Activated CD4-positive, alpha-beta T cell treated with anti-CD3 and anti-CD28 coated beads for 24 hours (primary cell): ENCODE data around the gene CNTNAP5.

Source experiments
- DNase-seq, 2 donors: peaks; one replicate each; pipeline ENCODE4 v3.0.0-alpha.2; 2020; ENCODE audit warnings: low read depth in 2 of 2

The CNTNAP5 gene

DNA sequence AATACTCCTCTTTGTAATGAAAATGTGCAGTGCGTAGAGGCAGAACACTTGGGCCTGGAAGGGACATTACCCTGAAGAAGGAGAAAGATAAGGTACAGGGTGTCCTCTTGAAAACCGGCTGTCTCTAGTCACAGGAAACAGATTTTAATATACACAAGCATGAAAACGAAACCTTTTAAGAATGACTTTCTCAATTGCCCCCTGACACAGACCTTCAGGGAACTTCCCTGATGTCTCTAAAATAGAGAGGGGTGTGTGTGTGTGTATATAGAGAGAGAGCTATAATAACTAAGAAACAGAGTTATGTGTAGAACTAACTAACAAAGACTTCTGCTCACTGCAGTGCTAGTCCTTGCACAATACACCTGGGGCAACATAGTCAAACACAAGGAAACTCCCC lies 780.0 kb downstream of the CNTNAP5 start:
- DNase-seq, result no peak

DNA sequence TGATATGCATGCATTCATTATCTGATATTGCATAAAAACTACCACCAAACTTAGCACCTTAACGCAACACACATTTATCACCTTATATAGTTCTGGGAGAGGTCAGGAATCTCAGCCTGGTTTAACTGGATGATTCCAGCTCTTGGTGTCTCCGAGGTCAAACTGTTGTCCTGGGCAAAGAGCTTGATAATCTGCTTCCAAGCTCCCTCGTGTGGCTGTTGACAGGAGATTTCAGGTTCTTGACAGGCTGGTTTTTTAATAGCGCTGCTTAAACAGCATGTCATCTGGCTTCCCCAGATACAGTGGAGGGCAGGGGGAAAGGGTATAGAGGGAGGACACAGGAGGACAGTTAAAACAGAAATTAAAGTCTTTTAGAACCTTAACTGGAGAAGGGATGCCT lies 785.0 kb downstream of the CNTNAP5 start:
- no peak for DNase-seq

DNA sequence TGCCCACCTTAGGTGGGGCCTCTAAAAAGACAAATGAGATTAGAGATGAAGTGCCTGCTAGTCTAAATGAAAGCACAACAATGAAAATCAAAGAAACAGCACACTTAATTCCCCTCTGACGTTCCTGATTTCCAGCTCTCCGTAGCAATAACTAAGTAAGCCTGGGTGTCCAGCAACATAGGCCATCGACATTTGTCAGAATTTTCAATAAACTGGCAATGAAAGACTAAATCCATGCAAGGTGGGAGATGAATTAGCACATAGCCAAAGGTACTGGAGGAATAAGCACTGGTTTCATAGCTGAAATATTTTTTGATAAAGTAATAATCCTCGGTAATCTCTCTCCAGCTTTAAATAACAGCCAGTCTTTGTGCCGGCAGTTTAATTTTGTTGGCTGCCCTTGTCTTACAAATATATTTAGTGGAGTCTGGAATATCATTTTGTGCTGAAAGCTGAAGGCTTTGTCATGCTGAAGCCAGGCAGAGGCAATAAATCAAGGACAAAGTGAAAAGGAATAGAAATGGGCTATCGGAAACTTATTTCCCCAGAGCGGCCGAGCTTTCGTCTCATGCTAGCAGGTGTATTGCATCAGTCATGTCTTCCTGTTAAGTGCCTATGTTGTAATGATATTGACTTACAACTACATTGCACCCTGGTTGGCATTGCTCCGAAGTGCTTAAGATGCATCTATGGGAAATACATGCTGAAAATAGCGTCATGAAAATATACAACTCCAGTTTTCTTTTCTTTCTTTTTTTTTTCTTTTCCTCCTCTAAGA lies 790.1 kb downstream of the CNTNAP5 start:
- no peak for DNase-seq

DNA sequence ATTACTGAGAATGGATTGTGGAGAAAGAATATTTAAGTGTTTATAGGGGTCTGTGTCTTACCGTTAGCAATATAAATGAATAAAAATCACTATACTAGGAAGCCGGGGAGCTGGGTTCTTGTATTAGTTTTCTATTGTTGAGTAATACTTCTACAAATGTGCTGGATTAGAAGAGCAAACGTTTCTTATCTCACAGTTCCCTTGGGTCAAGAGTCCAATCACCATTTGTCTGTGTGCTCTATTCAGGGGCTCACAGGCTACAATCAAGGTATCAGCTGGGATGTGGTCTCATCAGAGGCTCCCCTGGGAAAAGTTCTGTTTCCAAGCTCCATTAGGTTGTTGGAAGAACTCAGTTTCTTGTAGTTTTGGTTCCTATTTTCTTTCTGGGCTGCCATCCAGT lies 790.9 kb downstream of the CNTNAP5 start:
- DNase-seq, result no peak

DNA sequence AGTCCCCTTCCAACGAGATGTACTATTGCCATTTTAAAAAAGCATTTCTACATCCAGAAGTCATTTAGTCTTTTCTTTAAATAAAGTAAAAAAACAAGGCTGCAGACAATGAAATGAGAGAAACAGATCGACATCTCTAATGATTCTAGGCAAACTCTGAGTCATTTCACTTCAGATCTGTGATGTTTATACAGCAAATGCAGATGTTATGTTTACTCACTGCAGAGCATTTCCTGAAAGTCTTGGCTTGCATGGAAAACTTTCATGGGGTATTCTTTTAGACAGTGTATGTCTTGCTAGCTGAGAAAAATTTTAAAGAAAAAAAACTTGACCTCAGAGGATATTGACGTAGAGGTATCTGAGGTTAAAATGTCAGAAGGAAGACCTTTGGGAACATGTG lies 797.4 kb downstream of the CNTNAP5 start:
- DNase-seq, result no peak

DNA sequence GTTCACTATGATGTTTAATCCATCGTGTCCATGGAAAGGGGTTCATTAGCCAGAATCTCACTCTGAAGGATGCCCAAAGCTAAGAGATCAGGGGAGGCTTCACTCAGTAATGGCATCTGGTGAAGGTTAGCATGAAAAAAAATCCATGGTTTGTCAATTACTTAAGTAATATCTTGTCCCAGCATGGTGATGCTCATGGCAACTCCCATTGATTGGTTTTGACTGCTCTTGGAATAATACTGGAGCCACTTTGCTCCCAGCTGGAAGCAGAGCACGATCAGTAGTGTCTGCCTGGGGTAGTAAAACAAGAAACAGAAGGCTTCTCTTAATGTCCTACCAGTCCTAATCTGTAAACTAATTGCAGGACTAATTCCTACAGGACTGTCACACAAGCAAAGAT lies 799.4 kb downstream of the CNTNAP5 start:
- DNase-seq, result no peak

DNA sequence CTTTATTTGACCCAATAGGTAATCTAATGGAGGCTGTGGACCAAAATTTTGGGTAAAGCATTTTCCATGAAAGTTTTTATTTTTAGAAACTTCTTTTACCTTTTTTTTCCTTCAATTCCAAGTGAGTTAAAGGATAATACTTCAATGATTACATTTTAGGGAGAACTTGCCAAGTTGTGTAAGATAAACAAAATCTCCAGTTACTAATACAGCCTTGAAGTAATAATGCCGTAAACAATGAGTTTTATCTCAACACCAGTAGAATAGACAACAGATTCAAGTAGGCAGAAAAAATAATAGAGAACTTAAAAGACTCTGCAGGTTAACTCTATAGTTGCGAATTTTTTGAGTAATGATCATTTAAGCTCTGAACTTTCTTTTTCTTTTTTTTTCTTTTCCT lies 807.4 kb downstream of the CNTNAP5 start:
- no peak for DNase-seq

DNA sequence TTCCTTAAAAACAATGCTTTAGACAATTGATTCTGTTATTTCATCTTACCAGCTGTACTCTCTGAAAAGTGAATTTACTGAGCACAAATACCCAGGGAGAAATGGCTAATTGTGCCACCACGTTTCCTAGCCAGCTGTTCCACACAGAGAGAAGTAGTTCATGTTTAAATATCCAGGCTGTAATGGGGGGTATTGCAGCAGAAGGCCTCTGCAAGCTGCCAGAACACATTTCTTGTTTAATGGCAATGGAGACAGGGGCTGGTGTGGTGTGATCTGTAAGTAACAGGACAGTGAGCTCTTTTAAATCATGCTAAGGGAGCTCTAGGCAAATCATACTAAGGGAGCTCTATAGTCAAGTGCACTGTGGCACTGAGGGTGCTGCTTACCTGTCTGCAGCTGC lies 809.2 kb downstream of the CNTNAP5 start:
- DNase-seq, result no peak

DNA sequence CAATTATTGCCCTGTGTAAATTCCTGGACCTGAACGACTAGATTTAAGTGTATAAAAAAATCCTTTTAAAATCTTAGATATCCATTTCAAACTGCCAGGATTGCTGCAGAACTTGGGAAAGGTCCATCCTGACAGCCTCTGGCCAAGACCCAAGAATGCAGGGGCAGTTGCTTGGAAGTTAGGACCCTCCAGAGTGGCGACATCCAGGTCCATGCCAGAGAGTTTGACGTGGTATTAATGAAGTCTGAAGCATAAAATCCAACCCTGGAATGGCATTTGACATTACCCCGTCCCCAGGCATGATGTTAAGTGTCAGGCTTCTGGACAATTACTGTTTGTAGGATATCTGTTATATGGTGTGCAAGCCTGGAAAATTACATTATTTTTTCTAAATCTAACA lies 810.2 kb downstream of the CNTNAP5 start:
- DNase-seq, result no peak

DNA sequence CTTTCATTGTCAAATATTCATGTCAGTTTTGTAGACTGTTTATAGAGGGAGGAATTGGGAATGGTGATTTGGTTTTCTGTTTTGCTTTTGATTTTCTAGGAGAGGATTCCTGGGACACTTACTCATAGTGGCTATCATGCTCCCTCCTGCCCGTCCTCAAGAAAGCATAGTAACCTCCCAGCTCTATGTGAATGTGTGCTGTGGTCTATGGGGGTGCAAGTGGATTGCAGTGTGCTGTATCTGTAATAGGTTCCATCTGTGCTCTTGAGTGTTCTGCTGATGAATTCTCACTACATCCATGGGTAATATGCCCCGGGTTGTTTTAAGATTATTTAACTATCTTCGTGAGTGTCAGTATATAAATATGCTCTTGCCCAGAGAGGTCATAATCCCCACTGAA lies 811.3 kb downstream of the CNTNAP5 start:
- DNase-seq, result no peak

DNA sequence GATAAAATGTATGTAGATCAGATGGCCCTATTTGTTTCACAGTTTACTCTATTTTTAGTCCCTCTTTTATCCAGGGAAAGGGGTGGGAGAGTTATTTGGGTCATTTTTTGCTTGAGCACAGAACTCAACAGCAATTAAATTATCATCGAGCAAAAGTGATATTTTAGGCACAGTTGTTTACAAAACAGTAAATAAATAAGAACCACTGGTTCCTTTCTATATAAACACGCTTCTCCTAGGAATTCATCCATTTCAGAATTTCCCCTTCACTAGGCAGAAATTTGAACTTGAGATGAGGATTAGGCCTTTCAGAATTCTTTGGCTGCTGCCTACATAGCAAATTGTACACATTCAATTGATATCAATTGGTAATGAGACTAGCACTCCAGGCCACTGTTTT lies 812.4 kb downstream of the CNTNAP5 start:
- no peak for DNase-seq

DNA sequence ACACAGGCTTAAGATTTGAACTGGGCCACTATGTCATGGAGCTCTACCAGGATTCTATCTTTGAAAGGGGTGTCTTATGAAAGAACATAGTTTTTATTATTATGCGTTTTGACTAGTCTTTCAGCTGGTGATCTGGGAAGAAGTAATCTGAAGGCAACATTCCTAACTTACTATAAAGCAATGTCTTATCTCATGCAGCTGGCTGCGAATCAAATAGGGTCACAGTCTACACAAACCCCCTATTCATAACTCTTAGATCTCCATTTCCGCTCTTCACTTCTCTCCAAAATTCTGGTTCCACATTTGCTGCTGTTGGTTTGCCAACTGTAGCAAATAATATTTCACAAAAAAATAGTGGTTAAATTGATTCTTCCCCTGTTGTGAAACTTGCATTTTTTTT lies 813.3 kb downstream of the CNTNAP5 start:
- no peak for DNase-seq

DNA sequence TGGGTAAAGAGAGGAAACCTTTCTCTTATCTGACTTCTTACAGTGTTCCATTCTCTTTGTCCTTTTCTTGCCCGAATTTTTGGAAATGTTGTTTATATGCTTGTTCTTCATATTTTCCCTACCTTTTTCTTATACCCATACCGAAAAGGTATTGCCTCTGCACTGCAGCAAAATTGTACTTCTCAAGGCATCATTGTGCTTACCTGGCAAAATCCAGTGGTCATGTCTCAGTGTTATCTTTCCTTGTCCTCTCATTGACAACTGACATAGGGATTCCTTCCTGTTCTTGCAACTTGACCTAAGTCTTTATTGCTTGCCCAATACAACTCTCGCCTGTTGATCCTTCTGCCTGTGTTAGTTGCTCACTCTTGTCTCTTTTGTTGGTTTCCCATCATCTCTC lies 842.2 kb downstream of the CNTNAP5 start:
- no peak for DNase-seq

DNA sequence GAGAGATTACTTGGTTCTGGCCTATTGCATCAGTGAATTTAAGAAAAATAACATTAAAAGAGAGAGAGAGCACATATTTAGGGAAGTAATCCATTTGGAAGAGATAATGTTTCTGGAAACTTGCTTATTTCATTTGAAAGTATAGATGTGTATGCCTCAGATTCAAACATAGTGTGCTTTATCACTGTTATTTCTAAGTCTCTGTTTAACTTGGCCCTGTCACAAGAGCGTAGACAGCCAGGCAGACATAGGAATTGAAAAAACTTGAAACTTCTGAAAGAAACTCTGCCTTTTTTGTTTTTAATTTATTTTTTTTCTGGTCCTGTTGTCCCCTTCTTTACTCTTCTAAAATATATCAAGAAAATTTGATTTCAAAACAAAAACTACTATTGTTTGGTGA lies 849.1 kb downstream of the CNTNAP5 start:
- no peak for DNase-seq

DNA sequence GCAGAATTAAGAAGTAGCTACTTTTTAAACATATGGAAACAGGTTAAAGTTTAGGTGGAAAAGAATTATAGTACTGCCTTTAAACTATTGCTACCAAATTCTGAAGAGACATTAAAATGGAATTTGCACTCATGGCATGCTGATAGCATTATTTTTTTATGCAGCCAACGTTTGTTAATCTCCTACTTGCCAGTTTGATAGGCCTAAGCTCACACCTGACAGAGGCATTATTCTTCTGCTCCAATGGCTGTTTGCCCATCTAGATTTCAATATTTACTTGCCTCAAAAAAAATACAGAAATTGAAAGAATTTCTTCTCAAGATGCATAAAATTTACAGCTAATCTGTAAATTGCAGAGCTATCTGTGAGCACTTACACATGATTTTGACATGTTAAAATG lies 849.6 kb downstream of the CNTNAP5 start:
- no peak for DNase-seq

DNA sequence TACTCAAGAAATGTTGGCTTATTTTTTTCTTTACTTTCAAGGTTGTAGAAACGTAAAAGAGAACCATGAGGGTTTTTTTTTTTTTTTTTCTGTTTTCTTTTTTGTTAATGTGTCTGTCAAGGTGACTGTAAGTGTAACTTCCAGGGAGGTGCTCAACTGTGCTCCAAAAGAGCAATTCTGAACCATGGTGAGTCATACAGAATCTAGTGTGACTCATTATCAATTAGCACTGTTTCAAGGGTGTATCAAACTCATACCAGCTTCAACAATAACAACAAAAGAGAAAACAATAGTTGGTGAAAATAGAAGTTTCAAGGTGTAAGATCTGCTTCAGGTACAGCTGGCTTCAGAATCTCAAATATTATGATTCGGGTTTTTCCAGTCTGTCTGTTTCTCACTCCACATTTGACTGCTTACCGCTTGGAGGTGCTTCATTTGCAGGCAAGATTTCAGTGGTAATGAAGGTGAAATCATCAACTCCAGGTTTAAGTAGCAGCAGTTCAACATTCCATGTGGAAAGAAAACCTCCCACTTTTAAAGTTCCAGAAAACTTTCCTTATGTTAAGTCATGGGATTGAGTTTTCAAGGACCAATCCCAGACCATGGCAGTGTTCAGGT lies 850.6 kb downstream of the CNTNAP5 start:
- no peak for DNase-seq

DNA sequence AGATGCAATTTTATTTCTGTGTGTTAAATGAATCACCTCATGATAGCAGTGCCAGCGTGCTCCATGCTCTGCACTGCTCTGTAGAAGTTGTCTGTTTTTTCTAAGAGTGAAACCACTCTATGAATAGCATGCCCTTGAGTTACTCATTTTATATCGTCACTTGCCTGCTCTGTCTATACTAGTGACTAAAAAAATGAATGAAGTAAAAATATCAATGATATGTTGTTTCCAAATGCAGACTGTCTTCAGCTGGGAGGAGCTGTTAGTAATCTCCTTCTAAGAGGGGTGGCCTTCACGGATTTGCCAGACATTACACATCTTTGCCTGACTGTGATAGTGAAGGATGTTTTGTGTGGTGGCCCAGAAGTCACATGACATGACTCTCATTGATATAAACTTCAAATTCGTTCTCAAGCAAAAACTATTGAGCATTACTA lies 852.1 kb downstream of the CNTNAP5 start:
- no peak for DNase-seq

DNA sequence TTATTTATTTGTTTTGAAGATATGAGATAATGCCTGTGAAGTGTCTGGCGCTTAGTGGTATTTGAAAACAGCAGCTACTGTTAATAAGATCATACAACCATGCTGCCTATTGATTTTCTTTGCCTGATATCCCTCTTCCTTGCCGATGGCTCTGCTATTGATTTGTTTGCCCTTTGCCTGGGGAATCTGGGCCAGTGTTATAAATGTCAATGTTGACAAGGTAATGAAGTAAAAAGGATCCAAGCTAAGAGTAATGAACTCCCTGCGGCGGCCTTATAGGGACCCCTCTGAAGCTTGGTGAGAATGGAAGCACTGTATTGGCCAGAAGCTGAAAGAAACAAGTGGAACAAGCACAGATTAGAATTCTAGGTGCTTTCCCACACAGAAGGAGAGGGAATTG lies 854.6 kb downstream of the CNTNAP5 start:
- no peak for DNase-seq

DNA sequence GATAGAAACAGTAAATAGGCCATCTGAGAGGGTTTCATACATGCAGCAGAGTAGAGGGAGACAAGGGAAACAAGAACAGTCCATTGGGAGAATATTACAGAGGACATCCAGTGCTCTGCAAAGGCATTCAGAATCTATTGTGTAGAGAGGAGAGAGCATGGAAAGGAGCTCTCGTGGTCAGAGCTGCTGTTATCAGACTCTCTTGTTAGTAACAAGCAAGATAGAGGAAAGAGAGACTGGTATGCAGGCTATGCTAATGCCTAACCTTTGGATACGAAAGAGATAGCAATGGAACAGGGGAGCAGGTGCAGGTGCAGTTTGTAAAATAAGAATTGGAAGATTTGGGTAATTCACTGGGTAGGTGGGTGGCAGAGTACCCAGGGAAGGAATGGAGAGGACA lies 855.9 kb downstream of the CNTNAP5 start:
- no peak for DNase-seq

DNA sequence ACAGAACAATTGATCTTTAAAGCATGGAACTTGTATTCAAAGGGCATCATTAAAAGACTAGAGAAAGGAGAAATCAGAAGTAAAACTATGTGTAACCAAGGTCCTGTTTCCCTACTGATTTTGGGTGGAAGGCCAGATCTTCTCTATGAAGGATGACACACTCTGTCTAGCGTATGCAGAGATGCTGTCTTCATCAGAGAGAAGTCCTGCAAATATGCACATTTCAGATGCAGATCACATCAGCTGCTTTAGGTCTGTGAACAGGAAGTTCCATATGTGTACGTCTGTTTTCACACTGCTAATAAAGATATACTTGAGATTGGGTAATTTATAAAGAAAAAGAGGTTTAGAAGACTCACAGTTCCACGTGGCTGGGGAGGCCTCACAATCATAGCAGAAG lies 857.3 kb downstream of the CNTNAP5 start:
- no peak for DNase-seq

DNA sequence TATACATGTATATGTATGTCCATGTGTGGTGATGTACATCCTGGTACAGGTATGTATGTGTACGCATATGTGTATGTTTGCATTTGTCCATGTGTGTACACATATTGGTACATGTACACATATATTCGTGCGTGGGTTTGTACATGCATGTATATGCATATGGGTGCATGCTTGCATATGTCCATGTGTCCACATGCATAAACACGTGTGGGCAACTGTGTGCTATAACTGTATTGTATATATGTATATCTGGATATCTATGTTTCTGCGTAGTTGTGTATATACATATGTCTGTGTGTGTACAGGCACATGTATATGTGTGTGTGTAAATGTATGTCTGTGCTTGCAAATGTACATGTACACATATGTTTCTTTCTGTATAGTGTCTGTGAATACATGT lies 858.5 kb downstream of the CNTNAP5 start:
- DNase-seq, result no peak

DNA sequence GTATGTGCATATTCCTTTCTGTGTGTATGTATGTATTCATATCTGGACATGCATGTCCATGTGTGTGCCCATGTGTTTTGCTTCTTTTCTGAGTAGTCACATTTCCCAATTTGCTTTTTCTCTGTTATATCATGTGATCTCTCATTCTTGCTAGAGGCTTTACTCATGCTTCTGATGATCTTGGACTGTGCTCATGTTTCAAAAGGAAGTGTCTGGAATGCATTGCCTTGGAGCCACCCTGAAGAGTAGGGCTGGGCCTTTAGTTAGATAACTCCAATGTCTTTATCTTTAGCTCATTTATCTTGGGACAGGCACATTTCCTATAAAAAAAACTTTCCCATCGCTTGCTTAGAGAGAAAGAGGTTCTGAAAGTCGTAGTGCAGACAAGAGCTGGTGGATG lies 859.2 kb downstream of the CNTNAP5 start:
- no peak for DNase-seq

DNA sequence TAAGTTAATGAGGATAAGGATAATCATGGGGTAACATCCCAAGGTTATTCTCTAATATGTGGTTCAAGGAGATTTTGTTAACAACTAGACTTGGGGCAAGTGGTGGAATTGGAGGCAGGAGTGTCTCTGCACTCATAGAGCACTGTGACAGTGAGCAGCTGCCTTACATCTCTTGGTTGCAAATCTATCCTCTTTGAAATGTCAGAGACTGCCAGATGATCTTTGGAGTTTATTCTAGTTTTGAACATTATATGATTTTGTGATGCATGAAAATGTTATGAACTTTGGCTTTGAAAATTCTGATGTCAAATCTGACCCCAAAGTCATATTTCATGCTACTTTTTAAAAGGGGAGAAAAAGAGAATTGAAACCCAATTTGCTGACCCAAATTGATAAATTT lies 861.1 kb downstream of the CNTNAP5 start:
- DNase-seq, result no peak

DNA sequence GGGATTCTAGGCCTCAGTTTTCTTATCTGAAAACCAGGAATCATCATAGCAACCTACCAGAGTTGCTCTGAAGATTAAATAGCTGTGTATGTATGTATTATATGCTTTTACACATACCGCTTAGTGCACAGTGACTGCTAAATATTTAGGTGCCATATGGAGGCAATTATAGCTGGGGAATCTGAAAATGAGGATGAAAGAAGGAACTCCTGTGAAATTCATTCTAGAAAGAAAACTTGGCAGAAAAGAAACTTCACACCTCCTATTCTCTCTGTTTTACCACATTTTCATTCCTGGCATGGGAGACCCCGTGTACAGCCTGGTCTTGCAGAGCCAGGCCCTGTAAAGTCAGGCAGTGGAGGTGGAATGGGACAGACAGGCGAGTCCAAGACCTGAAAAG lies 862.4 kb downstream of the CNTNAP5 start:
- no peak for DNase-seq
